GM12878 (cell line): ENCODE measurements around the gene IFT88. TPM values are rescaled to one million over a fixed set of nuclear protein-coding genes. Genes with fewer than 3 reads are reported as not detected.

ENCODE experiments used
- CBX5 ChIP-seq: sonication (generic); IDR thresholded peaks from 2 replicates; pipeline ENCODE4 v1.6.1; 2016; ENCODE audit warnings: low read depth, moderate library complexity, mild to moderate bottlenecking, inconsistent platforms
- EED ChIP-seq: sonication (generic); IDR thresholded peaks from 2 replicates; pipeline ENCODE4 v1.6.1; 2016; ENCODE audit warnings: antibody characterized with exemption, low read depth
- ESRRA ChIP-seq: IDR thresholded peaks from 2 replicates; pipeline ENCODE4 v1.6.1; 2012; ENCODE audit warnings: mild to moderate bottlenecking, low read length, improper control_type of control experiment
- HDGF ChIP-seq: fragments of 450-650 bp; IDR thresholded peaks from 2 replicates; pipeline ENCODE4 v1.6.1; 2016; ENCODE audit warnings: antibody characterized with exemption
- MTA2 ChIP-seq: fragments of 450-650 bp; IDR thresholded peaks from 2 replicates; pipeline ENCODE4 v1.6.1; 2016; ENCODE audit warnings: low read depth, mild to moderate bottlenecking, moderate library complexity
- PML ChIP-seq: IDR thresholded peaks from 2 replicates; pipeline ENCODE4 v1.6.1; 2012; ENCODE audit warnings: low read length, inconsistent platforms
- POLR2A ChIP-seq: IDR thresholded peaks from 2 replicates; pipeline ENCODE4 v1.6.1; 2011; ENCODE audit warnings: low read depth, mild to moderate bottlenecking, low read length
- POU2F2 ChIP-seq: IDR thresholded peaks from 3 replicates; pipeline ENCODE4 v1.6.1; 2011; ENCODE audit warnings: low read depth, mild to moderate bottlenecking, low read length, borderline replicate concordance
- RFX5 ChIP-seq: IDR thresholded peaks from 2 replicates; pipeline ENCODE4 v1.6.1; 2011; ENCODE audit warnings: low read depth, low read length, improper control_type of control experiment
- SPI1 ChIP-seq: IDR thresholded peaks from 2 replicates; pipeline ENCODE4 v1.6.1; 2011; ENCODE audit warnings: low read depth, mild to moderate bottlenecking, low read length, moderate library complexity, borderline replicate concordance; ENCODE audit not compliant: insufficient read depth
- SREBF1 ChIP-seq: IDR thresholded peaks from 2 replicates; pipeline ENCODE4 v1.6.1; 2012; ENCODE audit warnings: mild to moderate bottlenecking, low read length
- YY1 ChIP-seq: IDR thresholded peaks from 2 replicates; pipeline ENCODE4 v1.6.1; 2011; ENCODE audit warnings: low read depth, mild to moderate bottlenecking, low read length
- ZBED1 ChIP-seq: IDR thresholded peaks from 2 replicates; pipeline ENCODE4 v1.6.1; 2016; ENCODE audit warnings: borderline replicate concordance
- ZSCAN29 ChIP-seq: fragments of 450-650 bp; IDR thresholded peaks from 2 replicates; pipeline ENCODE4 v1.6.1; 2017; ENCODE audit warnings: mild to moderate bottlenecking, moderate library complexity
- polyA plus RNA-seq, 11 experiments: library from polyadenylated mRNA; depleted of rRNA in 4 of 11; unstranded in 6 of 11; stranded (reverse) in 5 of 11; fragments of >200 nt; fragmentation: Nextera tagmentation in 4 of 11; fragmentation: Illumina TruSeq in 1 of 11; extraction: Ambion mirVana in 4 of 11; extraction: Trizol in 1 of 11; gene quantifications; 1 replicate in 1 of 11; 2 replicates in 10 of 11; pipeline versions ENCODE4 v1.2.1 to v1.2.3, GENCODE V29; 2011 to 2016; ENCODE audit warnings: inconsistent platforms in 2 of 11, missing spikeins in 2 of 11, low read depth in 1 of 11
- total RNA-seq, 4 experiments: library from RNA; depleted of rRNA in 3 of 4; stranded (reverse); fragments of >200 nt in 3 of 4; fragmentation: Illumina TruSeq in 1 of 4; extraction: Trizol in 1 of 4; gene quantifications; 2 replicates each; pipeline versions ENCODE4 v1.2.1 to v1.2.3, GENCODE V29; 2013 to 2021
- TF ChIP-seq, protein P1 (sequence below): IDR thresholded peaks from 2 replicates; pipeline ENCODE4 v1.6.1; 2012; ENCODE audit warnings: improper control_type of control experiment, low read depth, low read length; ENCODE audit not compliant: insufficient replicate concordance
- TF ChIP-seq, protein P2 (sequence below): fragments of 450-650 bp; IDR thresholded peaks from 2 replicates; pipeline ENCODE4 v1.6.1; 2014; ENCODE audit warnings: mild to moderate bottlenecking
- TF ChIP-seq, protein P3 (sequence below): fragments of 450-650 bp; formaldehyde crosslinking; IDR thresholded peaks from 2 replicates; pipeline ENCODE4 v1.4.0; 2020; ENCODE audit warnings: mild to moderate bottlenecking, moderate library complexity
- TF ChIP-seq, protein P4 (sequence below): fragments of 450-650 bp; formaldehyde crosslinking; IDR thresholded peaks from 2 replicates; pipeline ENCODE4 v1.4.0; 2022; ENCODE audit warnings: mild to moderate bottlenecking, moderate library complexity

IFT88 gene
- total and polyA plus RNA-seq, 10 of the 15 experiments (the other 5 are each of a cell fraction or from before 2014, with no cell fraction given): 2.9 to 5.6 (median 4.1) TPM

DNA sequence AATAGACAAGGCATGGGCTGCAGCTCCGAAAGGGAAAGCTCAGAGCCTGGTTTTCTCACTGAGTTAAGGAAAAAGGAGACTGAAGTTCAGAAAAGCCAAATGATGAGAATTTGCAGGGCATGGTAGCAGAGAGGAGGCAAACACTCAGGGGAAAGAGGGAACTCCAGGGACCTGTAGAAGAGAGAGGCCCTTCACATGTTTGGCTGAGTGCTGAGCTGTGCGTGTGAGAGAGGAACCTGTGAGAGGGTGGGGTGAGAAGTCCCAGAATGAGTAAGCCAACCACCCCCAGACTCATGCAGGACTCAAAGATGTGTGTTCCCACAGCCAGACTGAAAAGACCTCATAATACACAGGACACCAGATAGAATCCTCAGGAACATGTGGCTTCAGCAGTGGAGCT lies 38.5 kb upstream of the IFT88 start (continued):
- TF ChIP-seq SREBF1 (no peak), YY1 (0 out of 2 replicates have a peak, but pooled peaks have one; percentile 49), RFX5 (no peak), ZSCAN29 (no peak), POLR2A (no peak), ZBED1 (no peak), PML (no peak), EED (no peak), HDGF (peak; percentile 64), SPI1 (peak; percentile 54; the same call in 1 of the 2 replicates), CBX5 (0 out of 2 replicates have a peak, but pooled peaks have one; percentile 24), POU2F2 (0 out of 3 replicates have a peak, but pooled peaks have one; percentile 13), ESRRA (no peak), MTA2 (peak; percentile 55; the same call in 1 of the 2 replicates)
- TF ChIP-seq, protein P1, sequence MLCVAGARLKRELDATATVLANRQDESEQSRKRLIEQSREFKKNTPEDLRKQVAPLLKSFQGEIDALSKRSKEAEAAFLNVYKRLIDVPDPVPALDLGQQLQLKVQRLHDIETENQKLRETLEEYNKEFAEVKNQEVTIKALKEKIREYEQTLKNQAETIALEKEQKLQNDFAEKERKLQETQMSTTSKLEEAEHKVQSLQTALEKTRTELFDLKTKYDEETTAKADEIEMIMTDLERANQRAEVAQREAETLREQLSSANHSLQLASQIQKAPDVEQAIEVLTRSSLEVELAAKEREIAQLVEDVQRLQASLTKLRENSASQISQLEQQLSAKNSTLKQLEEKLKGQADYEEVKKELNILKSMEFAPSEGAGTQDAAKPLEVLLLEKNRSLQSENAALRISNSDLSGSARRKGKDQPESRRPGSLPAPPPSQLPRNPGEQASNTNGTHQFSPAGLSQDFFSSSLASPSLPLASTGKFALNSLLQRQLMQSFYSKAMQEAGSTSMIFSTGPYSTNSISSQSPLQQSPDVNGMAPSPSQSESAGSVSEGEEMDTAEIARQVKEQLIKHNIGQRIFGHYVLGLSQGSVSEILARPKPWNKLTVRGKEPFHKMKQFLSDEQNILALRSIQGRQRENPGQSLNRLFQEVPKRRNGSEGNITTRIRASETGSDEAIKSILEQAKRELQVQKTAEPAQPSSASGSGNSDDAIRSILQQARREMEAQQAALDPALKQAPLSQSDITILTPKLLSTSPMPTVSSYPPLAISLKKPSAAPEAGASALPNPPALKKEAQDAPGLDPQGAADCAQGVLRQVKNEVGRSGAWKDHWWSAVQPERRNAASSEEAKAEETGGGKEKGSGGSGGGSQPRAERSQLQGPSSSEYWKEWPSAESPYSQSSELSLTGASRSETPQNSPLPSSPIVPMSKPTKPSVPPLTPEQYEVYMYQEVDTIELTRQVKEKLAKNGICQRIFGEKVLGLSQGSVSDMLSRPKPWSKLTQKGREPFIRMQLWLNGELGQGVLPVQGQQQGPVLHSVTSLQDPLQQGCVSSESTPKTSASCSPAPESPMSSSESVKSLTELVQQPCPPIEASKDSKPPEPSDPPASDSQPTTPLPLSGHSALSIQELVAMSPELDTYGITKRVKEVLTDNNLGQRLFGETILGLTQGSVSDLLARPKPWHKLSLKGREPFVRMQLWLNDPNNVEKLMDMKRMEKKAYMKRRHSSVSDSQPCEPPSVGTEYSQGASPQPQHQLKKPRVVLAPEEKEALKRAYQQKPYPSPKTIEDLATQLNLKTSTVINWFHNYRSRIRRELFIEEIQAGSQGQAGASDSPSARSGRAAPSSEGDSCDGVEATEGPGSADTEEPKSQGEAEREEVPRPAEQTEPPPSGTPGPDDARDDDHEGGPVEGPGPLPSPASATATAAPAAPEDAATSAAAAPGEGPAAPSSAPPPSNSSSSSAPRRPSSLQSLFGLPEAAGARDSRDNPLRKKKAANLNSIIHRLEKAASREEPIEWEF: peak; percentile 94
- TF ChIP-seq, protein P2, sequence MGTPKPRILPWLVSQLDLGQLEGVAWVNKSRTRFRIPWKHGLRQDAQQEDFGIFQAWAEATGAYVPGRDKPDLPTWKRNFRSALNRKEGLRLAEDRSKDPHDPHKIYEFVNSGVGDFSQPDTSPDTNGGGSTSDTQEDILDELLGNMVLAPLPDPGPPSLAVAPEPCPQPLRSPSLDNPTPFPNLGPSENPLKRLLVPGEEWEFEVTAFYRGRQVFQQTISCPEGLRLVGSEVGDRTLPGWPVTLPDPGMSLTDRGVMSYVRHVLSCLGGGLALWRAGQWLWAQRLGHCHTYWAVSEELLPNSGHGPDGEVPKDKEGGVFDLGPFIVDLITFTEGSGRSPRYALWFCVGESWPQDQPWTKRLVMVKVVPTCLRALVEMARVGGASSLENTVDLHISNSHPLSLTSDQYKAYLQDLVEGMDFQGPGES: no peak
- TF ChIP-seq, protein P3, sequence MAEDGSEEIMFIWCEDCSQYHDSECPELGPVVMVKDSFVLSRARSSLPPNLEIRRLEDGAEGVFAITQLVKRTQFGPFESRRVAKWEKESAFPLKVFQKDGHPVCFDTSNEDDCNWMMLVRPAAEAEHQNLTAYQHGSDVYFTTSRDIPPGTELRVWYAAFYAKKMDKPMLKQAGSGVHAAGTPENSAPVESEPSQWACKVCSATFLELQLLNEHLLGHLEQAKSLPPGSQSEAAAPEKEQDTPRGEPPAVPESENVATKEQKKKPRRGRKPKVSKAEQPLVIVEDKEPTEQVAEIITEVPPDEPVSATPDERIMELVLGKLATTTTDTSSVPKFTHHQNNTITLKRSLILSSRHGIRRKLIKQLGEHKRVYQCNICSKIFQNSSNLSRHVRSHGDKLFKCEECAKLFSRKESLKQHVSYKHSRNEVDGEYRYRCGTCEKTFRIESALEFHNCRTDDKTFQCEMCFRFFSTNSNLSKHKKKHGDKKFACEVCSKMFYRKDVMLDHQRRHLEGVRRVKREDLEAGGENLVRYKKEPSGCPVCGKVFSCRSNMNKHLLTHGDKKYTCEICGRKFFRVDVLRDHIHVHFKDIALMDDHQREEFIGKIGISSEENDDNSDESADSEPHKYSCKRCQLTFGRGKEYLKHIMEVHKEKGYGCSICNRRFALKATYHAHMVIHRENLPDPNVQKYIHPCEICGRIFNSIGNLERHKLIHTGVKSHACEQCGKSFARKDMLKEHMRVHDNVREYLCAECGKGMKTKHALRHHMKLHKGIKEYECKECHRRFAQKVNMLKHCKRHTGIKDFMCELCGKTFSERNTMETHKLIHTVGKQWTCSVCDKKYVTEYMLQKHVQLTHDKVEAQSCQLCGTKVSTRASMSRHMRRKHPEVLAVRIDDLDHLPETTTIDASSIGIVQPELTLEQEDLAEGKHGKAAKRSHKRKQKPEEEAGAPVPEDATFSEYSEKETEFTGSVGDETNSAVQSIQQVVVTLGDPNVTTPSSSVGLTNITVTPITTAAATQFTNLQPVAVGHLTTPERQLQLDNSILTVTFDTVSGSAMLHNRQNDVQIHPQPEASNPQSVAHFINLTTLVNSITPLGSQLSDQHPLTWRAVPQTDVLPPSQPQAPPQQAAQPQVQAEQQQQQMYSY: no peak
- TF ChIP-seq, protein P4, sequence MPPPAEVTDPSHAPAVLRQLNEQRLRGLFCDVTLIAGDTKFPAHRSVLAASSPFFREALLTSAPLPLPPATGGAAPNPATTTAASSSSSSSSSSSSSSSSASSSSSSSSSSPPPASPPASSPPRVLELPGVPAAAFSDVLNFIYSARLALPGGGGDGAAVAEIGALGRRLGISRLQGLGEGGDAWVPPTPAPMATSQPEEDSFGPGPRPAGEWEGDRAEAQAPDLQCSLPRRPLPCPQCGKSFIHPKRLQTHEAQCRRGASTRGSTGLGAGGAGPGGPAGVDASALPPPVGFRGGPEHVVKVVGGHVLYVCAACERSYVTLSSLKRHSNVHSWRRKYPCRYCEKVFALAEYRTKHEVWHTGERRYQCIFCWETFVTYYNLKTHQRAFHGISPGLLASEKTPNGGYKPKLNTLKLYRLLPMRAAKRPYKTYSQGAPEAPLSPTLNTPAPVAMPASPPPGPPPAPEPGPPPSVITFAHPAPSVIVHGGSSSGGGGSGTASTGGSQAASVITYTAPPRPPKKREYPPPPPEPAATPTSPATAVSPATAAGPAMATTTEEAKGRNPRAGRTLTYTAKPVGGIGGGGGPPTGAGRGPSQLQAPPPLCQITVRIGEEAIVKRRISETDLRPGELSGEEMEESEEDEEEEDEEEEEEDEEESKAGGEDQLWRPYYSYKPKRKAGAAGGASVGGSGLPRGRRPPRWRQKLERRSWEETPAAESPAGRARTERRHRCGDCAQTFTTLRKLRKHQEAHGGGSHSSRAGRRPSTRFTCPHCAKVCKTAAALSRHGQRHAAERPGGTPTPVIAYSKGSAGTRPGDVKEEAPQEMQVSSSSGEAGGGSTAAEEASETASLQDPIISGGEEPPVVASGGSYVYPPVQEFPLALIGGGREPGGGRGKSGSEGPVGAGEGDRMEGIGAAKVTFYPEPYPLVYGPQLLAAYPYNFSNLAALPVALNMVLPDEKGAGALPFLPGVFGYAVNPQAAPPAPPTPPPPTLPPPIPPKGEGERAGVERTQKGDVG (CRISPR knock-in tag): no peak
